Spleen (tissue), 7 donors: ENCODE data around the gene REEP3.

Experiments
- POLR2A ChIP-seq, 3 donors: fragments of 450-650 bp; IDR thresholded peaks; one replicate each; pipeline ENCODE4 v1.5.1; 2017; ENCODE audit warnings: antibody characterized with exemption in 3 of 3, mild to moderate bottlenecking in 1 of 3
- TF ChIP-seq, protein P1 (sequence below), 11 experiments: fragments of 200-600 bp in 7 of 11; fragments of 450-650 bp in 4 of 11; sonication (generic) in 4 of 11; IDR thresholded peaks in 8 of 11; conservative IDR thresholded peaks in 3 of 11; 1 replicate in 7 of 11; 2 replicates in 4 of 11; pipeline versions ENCODE4 v1.4.0 to v1.8.0; 2016 to 2021; ENCODE audit warnings: antibody characterized with exemption in 11 of 11, inconsistent platforms in 4 of 11, mild to moderate bottlenecking in 1 of 11
- donor health status: DM: no; HTN: no; CAD: no; lungs with moderate emphysema.
- donor health status: DM: no; HTN: no; CAD: no.
- donor health status: DM: no; HTN: no; CAD: no.

- no peak for TF ChIP-seq POLR2A (IDR thresholded peaks at IDR 0.05)
- TF ChIP-seq, protein P1, sequence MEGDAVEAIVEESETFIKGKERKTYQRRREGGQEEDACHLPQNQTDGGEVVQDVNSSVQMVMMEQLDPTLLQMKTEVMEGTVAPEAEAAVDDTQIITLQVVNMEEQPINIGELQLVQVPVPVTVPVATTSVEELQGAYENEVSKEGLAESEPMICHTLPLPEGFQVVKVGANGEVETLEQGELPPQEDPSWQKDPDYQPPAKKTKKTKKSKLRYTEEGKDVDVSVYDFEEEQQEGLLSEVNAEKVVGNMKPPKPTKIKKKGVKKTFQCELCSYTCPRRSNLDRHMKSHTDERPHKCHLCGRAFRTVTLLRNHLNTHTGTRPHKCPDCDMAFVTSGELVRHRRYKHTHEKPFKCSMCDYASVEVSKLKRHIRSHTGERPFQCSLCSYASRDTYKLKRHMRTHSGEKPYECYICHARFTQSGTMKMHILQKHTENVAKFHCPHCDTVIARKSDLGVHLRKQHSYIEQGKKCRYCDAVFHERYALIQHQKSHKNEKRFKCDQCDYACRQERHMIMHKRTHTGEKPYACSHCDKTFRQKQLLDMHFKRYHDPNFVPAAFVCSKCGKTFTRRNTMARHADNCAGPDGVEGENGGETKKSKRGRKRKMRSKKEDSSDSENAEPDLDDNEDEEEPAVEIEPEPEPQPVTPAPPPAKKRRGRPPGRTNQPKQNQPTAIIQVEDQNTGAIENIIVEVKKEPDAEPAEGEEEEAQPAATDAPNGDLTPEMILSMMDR (IDR thresholded peaks at IDR 0.05 in 8 of 11, conservative IDR thresholded peaks at IDR 0.05 in 3 of 11): no peak
Measured at GRCh38 chr10:63673246-63673645, 152.0 kb downstream of the REEP3 start.
